Liver (tissue), 3 donors: ENCODE results near the gene GPR22.

Source experiments
- EGR1 ChIP-seq, 2 donors: IDR thresholded peaks; 2 replicates each; pipeline ENCODE4 v1.6.1; 2016 to 2018; ENCODE audit warnings: antibody characterized with exemption in 2 of 2, low read depth in 2 of 2
- FOXA1 ChIP-seq: IDR thresholded peaks from 2 replicates; pipeline ENCODE4 v1.6.1; 2016; ENCODE audit warnings: antibody characterized with exemption
- GABPA ChIP-seq, 2 donors: IDR thresholded peaks in 1 of 2; conservative IDR thresholded peaks in 1 of 2; 2 replicates each; pipeline ENCODE4 v1.6.1; 2016; ENCODE audit warnings: antibody characterized with exemption in 2 of 2, mild to moderate bottlenecking in 1 of 2, moderate library complexity in 1 of 2
- HNF4A ChIP-seq, 2 donors: conservative IDR thresholded peaks; 2 replicates each; pipeline ENCODE4 v1.6.1; 2016; ENCODE audit warnings: antibody characterized with exemption in 2 of 2, mild to moderate bottlenecking in 2 of 2
- HNF4G ChIP-seq: IDR thresholded peaks from 2 replicates; pipeline ENCODE4 v1.6.1; 2016; ENCODE audit warnings: antibody characterized with exemption
- JUND ChIP-seq, 2 donors: IDR thresholded peaks; 2 replicates each; pipeline ENCODE4 v1.6.1; 2016; ENCODE audit warnings: antibody characterized with exemption in 2 of 2
- RAD21 ChIP-seq, 2 donors: IDR thresholded peaks; 2 replicates each; pipeline ENCODE4 v1.6.1; 2016; ENCODE audit warnings: antibody characterized with exemption in 2 of 2, mild to moderate bottlenecking in 2 of 2
- SP1 ChIP-seq: IDR thresholded peaks from 2 replicates; pipeline ENCODE4 v1.6.1; 2018; ENCODE audit warnings: antibody characterized with exemption, mild to moderate bottlenecking
- TAF1 ChIP-seq: conservative IDR thresholded peaks from 2 replicates; pipeline ENCODE4 v1.6.1; 2016; ENCODE audit warnings: antibody characterized with exemption, mild to moderate bottlenecking
- YY1 ChIP-seq: IDR thresholded peaks from 2 replicates; pipeline ENCODE4 v1.6.1; 2016; ENCODE audit warnings: antibody characterized with exemption, mild to moderate bottlenecking
- TF ChIP-seq, protein P1 (sequence below): fragments of 150-350 bp; IDR thresholded peaks from 2 replicates; pipeline ENCODE4 v1.5.1; 2017; ENCODE audit warnings: improper control_type of control experiment, low read depth, low read length; ENCODE audit not compliant: missing input control
- TF ChIP-seq, protein P2 (sequence below): IDR thresholded peaks from 2 replicates; pipeline ENCODE4 v1.6.1; 2016; ENCODE audit warnings: antibody characterized with exemption, mild to moderate bottlenecking
- TF ChIP-seq, protein P3 (sequence below): IDR thresholded peaks from 2 replicates; pipeline ENCODE4 v1.6.1; 2016; ENCODE audit warnings: antibody characterized with exemption
- TF ChIP-seq, protein P4 (sequence below): IDR thresholded peaks from 2 replicates; pipeline ENCODE4 v1.6.1; 2016; ENCODE audit warnings: antibody characterized with exemption
- donor health status: healthy.
- donor health status: healthy.

DNA sequence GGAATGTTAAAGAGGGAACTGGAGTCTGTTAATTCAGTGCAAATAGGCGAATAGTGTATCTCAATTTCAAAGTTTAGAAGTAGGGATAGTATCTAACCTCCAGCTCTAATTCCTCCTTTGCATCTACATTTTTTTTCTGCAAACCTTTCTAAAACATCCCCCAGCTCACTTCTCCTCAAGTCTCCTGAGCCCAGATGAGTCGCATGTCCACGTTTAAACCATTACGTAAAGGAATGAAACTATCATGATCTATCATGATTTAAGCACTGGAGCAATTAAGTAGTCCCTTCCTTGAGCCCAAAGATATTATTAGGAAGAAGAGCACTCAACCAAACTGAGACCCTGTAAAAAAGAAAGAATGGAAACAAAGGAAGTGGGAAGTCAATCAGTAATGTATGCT, 29.9 kb downstream of the GPR22 start:
- TF ChIP-seq, protein P1, sequence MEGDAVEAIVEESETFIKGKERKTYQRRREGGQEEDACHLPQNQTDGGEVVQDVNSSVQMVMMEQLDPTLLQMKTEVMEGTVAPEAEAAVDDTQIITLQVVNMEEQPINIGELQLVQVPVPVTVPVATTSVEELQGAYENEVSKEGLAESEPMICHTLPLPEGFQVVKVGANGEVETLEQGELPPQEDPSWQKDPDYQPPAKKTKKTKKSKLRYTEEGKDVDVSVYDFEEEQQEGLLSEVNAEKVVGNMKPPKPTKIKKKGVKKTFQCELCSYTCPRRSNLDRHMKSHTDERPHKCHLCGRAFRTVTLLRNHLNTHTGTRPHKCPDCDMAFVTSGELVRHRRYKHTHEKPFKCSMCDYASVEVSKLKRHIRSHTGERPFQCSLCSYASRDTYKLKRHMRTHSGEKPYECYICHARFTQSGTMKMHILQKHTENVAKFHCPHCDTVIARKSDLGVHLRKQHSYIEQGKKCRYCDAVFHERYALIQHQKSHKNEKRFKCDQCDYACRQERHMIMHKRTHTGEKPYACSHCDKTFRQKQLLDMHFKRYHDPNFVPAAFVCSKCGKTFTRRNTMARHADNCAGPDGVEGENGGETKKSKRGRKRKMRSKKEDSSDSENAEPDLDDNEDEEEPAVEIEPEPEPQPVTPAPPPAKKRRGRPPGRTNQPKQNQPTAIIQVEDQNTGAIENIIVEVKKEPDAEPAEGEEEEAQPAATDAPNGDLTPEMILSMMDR, result no peak
- TF ChIP-seq, protein P2, sequence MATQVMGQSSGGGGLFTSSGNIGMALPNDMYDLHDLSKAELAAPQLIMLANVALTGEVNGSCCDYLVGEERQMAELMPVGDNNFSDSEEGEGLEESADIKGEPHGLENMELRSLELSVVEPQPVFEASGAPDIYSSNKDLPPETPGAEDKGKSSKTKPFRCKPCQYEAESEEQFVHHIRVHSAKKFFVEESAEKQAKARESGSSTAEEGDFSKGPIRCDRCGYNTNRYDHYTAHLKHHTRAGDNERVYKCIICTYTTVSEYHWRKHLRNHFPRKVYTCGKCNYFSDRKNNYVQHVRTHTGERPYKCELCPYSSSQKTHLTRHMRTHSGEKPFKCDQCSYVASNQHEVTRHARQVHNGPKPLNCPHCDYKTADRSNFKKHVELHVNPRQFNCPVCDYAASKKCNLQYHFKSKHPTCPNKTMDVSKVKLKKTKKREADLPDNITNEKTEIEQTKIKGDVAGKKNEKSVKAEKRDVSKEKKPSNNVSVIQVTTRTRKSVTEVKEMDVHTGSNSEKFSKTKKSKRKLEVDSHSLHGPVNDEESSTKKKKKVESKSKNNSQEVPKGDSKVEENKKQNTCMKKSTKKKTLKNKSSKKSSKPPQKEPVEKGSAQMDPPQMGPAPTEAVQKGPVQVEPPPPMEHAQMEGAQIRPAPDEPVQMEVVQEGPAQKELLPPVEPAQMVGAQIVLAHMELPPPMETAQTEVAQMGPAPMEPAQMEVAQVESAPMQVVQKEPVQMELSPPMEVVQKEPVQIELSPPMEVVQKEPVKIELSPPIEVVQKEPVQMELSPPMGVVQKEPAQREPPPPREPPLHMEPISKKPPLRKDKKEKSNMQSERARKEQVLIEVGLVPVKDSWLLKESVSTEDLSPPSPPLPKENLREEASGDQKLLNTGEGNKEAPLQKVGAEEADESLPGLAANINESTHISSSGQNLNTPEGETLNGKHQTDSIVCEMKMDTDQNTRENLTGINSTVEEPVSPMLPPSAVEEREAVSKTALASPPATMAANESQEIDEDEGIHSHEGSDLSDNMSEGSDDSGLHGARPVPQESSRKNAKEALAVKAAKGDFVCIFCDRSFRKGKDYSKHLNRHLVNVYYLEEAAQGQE, result no peak
- TF ChIP-seq GABPA (IDR thresholded peaks at IDR 0.05 in 1 of 2, conservative IDR thresholded peaks at IDR 0.05 in 1 of 2) (no peak), TAF1 (no peak), SP1 (no peak), HNF4G (no peak), HNF4A (conservative IDR thresholded peaks at IDR 0.05) (no peak), JUND (IDR thresholded peaks at IDR 0.05) (no peak), YY1 (no peak), FOXA1 (no peak), RAD21 (IDR thresholded peaks at IDR 0.05) (no peak), EGR1 (IDR thresholded peaks at IDR 0.05; ENCODE audit: low read depth in 2 of 2) (no peak)
- TF ChIP-seq, protein P3, sequence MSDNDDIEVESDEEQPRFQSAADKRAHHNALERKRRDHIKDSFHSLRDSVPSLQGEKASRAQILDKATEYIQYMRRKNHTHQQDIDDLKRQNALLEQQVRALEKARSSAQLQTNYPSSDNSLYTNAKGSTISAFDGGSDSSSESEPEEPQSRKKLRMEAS, result no peak
- TF ChIP-seq, protein P4, sequence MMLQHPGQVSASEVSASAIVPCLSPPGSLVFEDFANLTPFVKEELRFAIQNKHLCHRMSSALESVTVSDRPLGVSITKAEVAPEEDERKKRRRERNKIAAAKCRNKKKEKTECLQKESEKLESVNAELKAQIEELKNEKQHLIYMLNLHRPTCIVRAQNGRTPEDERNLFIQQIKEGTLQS, result no peak
